PC-9 (cell line): Measurements from ENCODE around the gene LMBRD1. TPM values are rescaled to one million over a fixed set of nuclear protein-coding genes. Genes with fewer than 3 reads are reported as not detected.

Experiments
- BruUV-seq: library from RNA; stranded (reverse); fragments of 400-500 nt; replicated peaks from 2 replicates; lab custom pipeline; 2021; lab: Mats Ljungman, UMichigan
- CTCF ChIA-PET: fragments of 300-600 bp; sonication (Branson Sonifier 250); formaldehyde crosslinking; loops from one replicate; lab custom pipeline; 2022; ENCODE audit warnings: antibody characterized with exemption; lab: Charles Lee
- POLR2A ChIA-PET: fragments of 300-600 bp; sonication (Branson Sonifier 250); formaldehyde crosslinking; loops from one replicate; lab custom pipeline; 2022; ENCODE audit warnings: antibody characterized with exemption; ENCODE audit not compliant: unreplicated experiment; lab: Charles Lee
- DNase-seq, 2 experiments: peaks; one replicate each; pipeline versions ENCODE4 v3.0.0 to v3.0.0-alpha.2; 2015 to 2022; ENCODE audit warnings: mixed read lengths in 1 of 2
- H2AFZ ChIP-seq: fragments of 200-600 bp; sonication (generic); 2 replicates; pipeline ENCODE4 v1.8.1; 2017; ENCODE audit warnings: antibody characterized with exemption
- H3F3A ChIP-seq: fragments of 200-600 bp; sonication (generic); 2 replicates; pipeline ENCODE4 v1.8.1; 2017; ENCODE audit warnings: antibody characterized with exemption, mild to moderate bottlenecking, low read depth; ENCODE audit not compliant: insufficient read depth
- H3K27ac ChIP-seq: fragments of 200-600 bp; sonication (generic); 2 replicates; pipeline ENCODE4 v1.6.1; 2016; ENCODE audit warnings: mixed run types
- H3K27me3 ChIP-seq: fragments of 200-600 bp; sonication (generic); 2 replicates; pipeline ENCODE4 v1.6.1; 2016; ENCODE audit warnings: low read depth, mixed run types; ENCODE audit not compliant: insufficient read depth
- H3K36me3 ChIP-seq: fragments of 200-600 bp; sonication (generic); 2 replicates; pipeline ENCODE4 v1.6.1; 2016; ENCODE audit warnings: low read depth, mixed run types
- H3K4me1 ChIP-seq: fragments of 200-600 bp; sonication (generic); replicated peaks from 2 replicates; pipeline ENCODE4 v1.6.1; 2016; ENCODE audit warnings: mixed run types; ENCODE audit not compliant: insufficient read depth
- H3K4me2 ChIP-seq: fragments of 200-600 bp; sonication (generic); 2 replicates; pipeline ENCODE4 v1.6.1; 2017; ENCODE audit warnings: mixed run types
- H3K4me3 ChIP-seq: fragments of 200-600 bp; sonication (generic); 2 replicates; pipeline ENCODE4 v1.6.1; 2016; ENCODE audit warnings: mixed run types
- H3K79me2 ChIP-seq: fragments of 200-600 bp; sonication (generic); 2 replicates; pipeline ENCODE4 v1.6.1; 2017; ENCODE audit warnings: low read depth, mixed run types
- H3K9me2 ChIP-seq: fragments of 200-600 bp; sonication (generic); 2 replicates; pipeline ENCODE4 v1.8.1; 2017; ENCODE audit warnings: mild to moderate bottlenecking; ENCODE audit not compliant: insufficient read depth
- H3K9me3 ChIP-seq: fragments of 200-600 bp; sonication (generic); 2 replicates; pipeline ENCODE4 v1.8.1; 2016; ENCODE audit warnings: low read depth; ENCODE audit not compliant: insufficient read depth
- H4K20me1 ChIP-seq: fragments of 200-600 bp; sonication (generic); 2 replicates; pipeline ENCODE4 v1.8.1; 2017; ENCODE audit not compliant: insufficient read depth
- CTCF ChIP-seq: fragments of 200-600 bp; sonication (generic); conservative IDR thresholded peaks from 2 replicates; pipeline ENCODE4 v1.6.1; 2017; ENCODE audit warnings: mixed run types, antibody characterized with exemption, mild to moderate bottlenecking, moderate library complexity
- EZH2 ChIP-seq: fragments of 200-600 bp; sonication (generic); IDR thresholded peaks from 2 replicates; pipeline ENCODE4 v1.8.0; 2017; ENCODE audit warnings: antibody characterized with exemption, low read depth
- intact Hi-C: fragments of 100-400 bp; cut with micrococcal nuclease; formaldehyde crosslinking; loops from one replicate; pipeline ENCODE4 v1.10.0; 2022; ENCODE audit not compliant: unreplicated experiment
- total RNA-seq: library from RNA; stranded (reverse); gene quantifications from 2 replicates; pipeline ENCODE4 v1.2.3, GENCODE V29; 2021

LMBRD1 gene
- total RNA-seq, 1 experiment from 2014 or later = 24.6 TPM

GRCh38 chr6:69650703-69651102 is 146.1 kb downstream of the LMBRD1 start:
- Histone ChIP-seq H3K4me2 (no peak overlapping the region), H2AFZ (no peak overlapping the region), H3K27me3 (no peaks in the 10 kb centered on the region), H3K9me3 (no peaks in the 10 kb centered on the region), H3K27ac (no peak overlapping the region), H3K4me1 (no peaks in the 10 kb centered on the region), H3K9me2 (no peaks in the 10 kb centered on the region), H3K79me2 (no peaks in the 10 kb centered on the region), H3K4me3 (no peak overlapping the region), H3K36me3 (no peaks in the 10 kb centered on the region), H4K20me1 (no peaks in the 10 kb centered on the region), H3F3A (no peaks in the 10 kb centered on the region)
- TF ChIP-seq CTCF = no peak
- no peak for TF ChIP-seq EZH2
- no peak for DNase-seq
- ChIA-PET POLR2A (interaction anchor here (0.6 kb wide), 1 partner anchor 914 kb away, joined by 7 read pairs; no protein-coding TSS in a partner anchor), CTCF (no interaction called here)
- no TSS peak for BruUV-seq
- intact Hi-C loops = no loop called here

DNA sequence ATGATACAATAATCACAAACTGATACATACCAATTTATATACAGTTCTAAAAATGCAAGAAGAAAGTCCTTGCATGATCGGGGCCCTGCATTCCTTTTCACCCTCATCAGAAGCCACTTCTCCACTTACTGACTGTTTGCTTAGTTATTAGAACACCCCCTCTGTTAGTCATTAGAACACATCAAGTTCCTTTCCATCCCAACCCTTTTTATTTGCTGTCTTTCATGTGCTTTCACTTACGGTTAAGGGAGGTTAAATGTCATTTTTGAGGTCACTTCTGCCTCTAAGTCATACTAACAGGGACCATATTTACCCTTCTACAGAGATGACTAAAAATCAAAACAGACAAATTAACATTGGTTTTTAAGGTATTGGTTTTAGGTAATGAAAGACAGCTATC is 149.1 kb downstream of the LMBRD1 start:
- Histone ChIP-seq H3F3A (no peaks in the 10 kb centered on the region), H3K4me3 (no peak overlapping the region), H3K4me1 (no peaks in the 10 kb centered on the region), H3K27me3 (no peaks in the 10 kb centered on the region), H3K4me2 (no peak overlapping the region), H3K27ac (no peak overlapping the region), H3K79me2 (no peaks in the 10 kb centered on the region), H3K9me3 (no peaks in the 10 kb centered on the region), H2AFZ (no peak overlapping the region), H3K36me3 (no peaks in the 10 kb centered on the region), H3K9me2 (no peaks in the 10 kb centered on the region), H4K20me1 (no peaks in the 10 kb centered on the region)
- ChIA-PET POLR2A (no interaction called here), CTCF (no interaction called here)
- BruUV-seq = no TSS peak
- TF ChIP-seq EZH2 (no peak), CTCF (no peak)
- no peak for DNase-seq
- intact Hi-C loops = no loop called here

- no peak overlapping the region for H3K4me3 ChIP-seq
- no peaks in the 10 kb centered on the region for H3K4me1 ChIP-seq
- no peaks in the 10 kb centered on the region for H3K36me3 ChIP-seq
- no peak overlapping the region for H2AFZ ChIP-seq
- no peak overlapping the region for H3K27ac ChIP-seq
- H3K9me3 ChIP-seq = no peaks in the 10 kb centered on the region
- TF ChIP-seq EZH2 (no peak), CTCF (no peak)
- H3K4me2 ChIP-seq = no peak overlapping the region
- no peaks in the 10 kb centered on the region for H4K20me1 ChIP-seq
- H3F3A ChIP-seq = no peaks in the 10 kb centered on the region
- ChIA-PET POLR2A (no interaction called here), CTCF (no interaction called here)
- H3K79me2 ChIP-seq = no peaks in the 10 kb centered on the region
- no peaks in the 10 kb centered on the region for H3K27me3 ChIP-seq
- DNase-seq = no peak
- H3K9me2 ChIP-seq = no peaks in the 10 kb centered on the region
- intact Hi-C loops = no loop called here
- no TSS peak for BruUV-seq
Observed at GRCh38 chr6:69643688-69644087, 153.1 kb downstream of the LMBRD1 start.
